HepG2 (cell line): ENCODE measurements around the gene NXPH4. TPM values are rescaled to one million over a fixed set of nuclear protein-coding genes. Genes with fewer than 3 reads are reported as not detected.

Experiments
- ETV6 ChIP-seq: sonication (generic); formaldehyde crosslinking; conservative IDR thresholded peaks from 2 replicates; pipeline ENCODE4 v1.4.0; 2020; ENCODE audit warnings: missing genetic modification reagents
- KLF9 ChIP-seq: IDR thresholded peaks from 2 replicates; pipeline ENCODE4 v1.6.1; 2016; ENCODE audit warnings: low read depth
- KMT2A ChIP-seq: sonication (generic); formaldehyde crosslinking; IDR thresholded peaks from 2 replicates; pipeline ENCODE4 v1.4.0; 2020; ENCODE audit warnings: missing genetic modification reagents
- PAX8 ChIP-seq: sonication (generic); formaldehyde crosslinking; IDR thresholded peaks from 2 replicates; pipeline ENCODE4 v1.8.0; 2022; ENCODE audit warnings: mild to moderate bottlenecking, missing genetic modification reagents, borderline replicate concordance
- SRSF9 ChIP-seq: fragments of 200-400 bp; formaldehyde crosslinking; IDR thresholded peaks from 2 replicates; pipeline ENCODE4 v1.6.1; 2018; ENCODE audit warnings: borderline replicate concordance, mild to moderate bottlenecking, low read depth, low read length; ENCODE audit not compliant: insufficient read depth, poor library complexity, severe bottlenecking
- SUZ12 ChIP-seq: fragments of 150-350 bp; IDR thresholded peaks from 2 replicates; pipeline ENCODE4 v1.6.1; 2014; ENCODE audit warnings: low read depth, low read length
- YEATS2 ChIP-seq: sonication (generic); formaldehyde crosslinking; IDR thresholded peaks from 2 replicates; pipeline ENCODE4 v1.4.0; 2020; ENCODE audit warnings: missing genetic modification reagents, borderline replicate concordance
- YEATS4 ChIP-seq: sonication (generic); formaldehyde crosslinking; IDR thresholded peaks from 2 replicates; pipeline ENCODE4 v1.4.0; 2020; ENCODE audit warnings: missing genetic modification reagents, borderline replicate concordance
- ZNF572 ChIP-seq: sonication (generic); formaldehyde crosslinking; IDR thresholded peaks from 2 replicates; pipeline ENCODE4 v1.5.1; 2020; ENCODE audit warnings: mild to moderate bottlenecking, missing genetic modification reagents
- ZNF770 ChIP-seq: sonication (generic); formaldehyde crosslinking; IDR thresholded peaks from 2 replicates; pipeline ENCODE4 v1.5.0; 2020; ENCODE audit warnings: mild to moderate bottlenecking, missing genetic modification reagents
- ZNF780A ChIP-seq: sonication (generic); formaldehyde crosslinking; IDR thresholded peaks from 2 replicates; pipeline ENCODE4 v1.8.0; 2022; ENCODE audit warnings: mild to moderate bottlenecking, missing genetic modification reagents, moderate library complexity
- ZNF781 ChIP-seq: sonication (generic); formaldehyde crosslinking; IDR thresholded peaks from 2 replicates; pipeline ENCODE4 v1.5.1; 2020; ENCODE audit warnings: borderline replicate concordance, mild to moderate bottlenecking, missing genetic modification reagents; ENCODE audit errors: not compliant biosample characterization
- polyA plus RNA-seq, 8 experiments: library from polyadenylated mRNA; depleted of rRNA in 3 of 8; stranded (reverse) in 7 of 8; unstranded in 1 of 8; fragments of >200 nt; fragmentation: Illumina TruSeq in 4 of 8; extraction: Trizol in 4 of 8; gene quantifications; 2 replicates each; pipeline versions ENCODE4 v1.2.1 to v1.2.3, GENCODE V29; 2011 to 2016; ENCODE audit warnings: low read depth in 4 of 8, missing spikeins in 1 of 8, mixed read lengths in 1 of 8; ENCODE audit not compliant: insufficient read depth in 1 of 8
- total RNA-seq, 5 experiments: library from RNA; depleted of rRNA; stranded (reverse); fragments of >200 nt; fragmentation: Illumina TruSeq; extraction: Trizol; gene quantifications; 2 replicates each; pipeline ENCODE4 v1.2.3, GENCODE V29; 2016; ENCODE audit warnings: low read depth in 1 of 5
- TF ChIP-seq, protein P1 (sequence below): sonication (generic); formaldehyde crosslinking; IDR thresholded peaks from 2 replicates; pipeline ENCODE4 v1.8.0; 2022; ENCODE audit warnings: mild to moderate bottlenecking, missing genetic modification reagents, borderline replicate concordance
- TF ChIP-seq, protein P2 (sequence below): sonication (generic); formaldehyde crosslinking; IDR thresholded peaks from 2 replicates; pipeline ENCODE4 v1.4.0; 2020; ENCODE audit warnings: missing genetic modification reagents, borderline replicate concordance
- TF ChIP-seq, protein P3 (sequence below): IDR thresholded peaks from 2 replicates; pipeline ENCODE4 v1.6.1; 2016; ENCODE audit warnings: missing biosample characterization, missing genetic modification reagents, low read depth

NXPH4 gene
- total and polyA plus RNA-seq, 2 of the 13 experiments (the other 11 are each of a cell fraction or from before 2014, with no cell fraction given): 0.13 TPM; not detected in 1

GRCh38 chr12:57229634-57230380 is 13.2 kb downstream of the NXPH4 start, which contains the start of gene SHMT2 (continued):
- TF ChIP-seq, protein P1, sequence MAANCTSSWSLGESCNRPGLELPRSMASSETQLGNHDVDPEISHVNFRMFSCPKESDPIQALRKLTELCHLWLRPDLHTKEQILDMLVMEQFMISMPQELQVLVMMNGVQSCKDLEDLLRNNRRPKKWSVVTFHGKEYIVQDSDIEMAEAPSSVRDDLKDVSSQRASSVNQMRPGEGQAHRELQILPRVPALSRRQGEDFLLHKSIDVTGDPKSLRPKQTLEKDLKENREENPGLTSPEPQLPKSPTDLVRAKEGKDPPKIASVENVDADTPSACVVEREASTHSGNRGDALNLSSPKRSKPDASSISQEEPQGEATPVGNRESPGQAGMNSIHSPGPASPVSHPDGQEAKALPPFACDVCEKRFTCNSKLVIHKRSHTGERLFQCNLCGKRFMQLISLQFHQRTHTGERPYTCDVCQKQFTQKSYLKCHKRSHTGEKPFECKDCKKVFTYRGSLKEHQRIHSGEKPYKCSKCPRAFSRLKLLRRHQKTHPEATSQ (CRISPR knock-in tag): no peak
- TF ChIP-seq, protein P2, sequence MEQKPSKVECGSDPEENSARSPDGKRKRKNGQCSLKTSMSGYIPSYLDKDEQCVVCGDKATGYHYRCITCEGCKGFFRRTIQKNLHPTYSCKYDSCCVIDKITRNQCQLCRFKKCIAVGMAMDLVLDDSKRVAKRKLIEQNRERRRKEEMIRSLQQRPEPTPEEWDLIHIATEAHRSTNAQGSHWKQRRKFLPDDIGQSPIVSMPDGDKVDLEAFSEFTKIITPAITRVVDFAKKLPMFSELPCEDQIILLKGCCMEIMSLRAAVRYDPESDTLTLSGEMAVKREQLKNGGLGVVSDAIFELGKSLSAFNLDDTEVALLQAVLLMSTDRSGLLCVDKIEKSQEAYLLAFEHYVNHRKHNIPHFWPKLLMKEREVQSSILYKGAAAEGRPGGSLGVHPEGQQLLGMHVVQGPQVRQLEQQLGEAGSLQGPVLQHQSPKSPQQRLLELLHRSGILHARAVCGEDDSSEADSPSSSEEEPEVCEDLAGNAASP (CRISPR knock-in tag): no peak
- 0 out of 2 replicates have a peak, but pooled peaks have one; percentile 54 for TF ChIP-seq ZNF780A
- no peak for TF ChIP-seq SUZ12
- TF ChIP-seq PAX8 (CRISPR knock-in tag): 0 out of 2 replicates have a peak, but pooled peaks have one; percentile 19
- TF ChIP-seq, protein P3, sequence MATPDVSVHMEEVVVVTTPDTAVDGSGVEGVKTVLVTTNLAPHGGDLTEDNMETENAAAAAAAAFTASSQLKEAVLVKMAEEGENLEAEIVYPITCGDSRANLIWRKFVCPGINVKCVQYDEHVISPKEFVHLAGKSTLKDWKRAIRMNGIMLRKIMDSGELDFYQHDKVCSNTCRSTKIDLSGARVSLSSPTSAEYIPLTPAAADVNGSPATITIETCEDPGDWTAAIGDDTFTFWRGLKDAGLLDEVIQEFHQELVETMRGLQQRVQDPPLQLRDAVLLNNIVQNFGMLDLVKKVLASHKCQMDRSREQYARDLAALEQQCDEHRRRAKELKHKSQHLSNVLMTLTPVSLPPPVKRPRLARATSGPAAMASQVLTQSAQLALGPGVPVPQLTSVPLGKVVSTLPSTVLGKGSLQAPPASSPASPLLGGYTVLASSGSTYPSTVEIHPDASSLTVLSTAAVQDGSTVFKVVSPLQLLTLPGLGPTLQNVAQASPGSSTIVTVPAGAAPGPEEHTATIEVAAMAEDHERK: no peak
- TF ChIP-seq SRSF9: no peak
- 0 out of 2 replicates have a peak, but pooled peaks have one; percentile 26 for TF ChIP-seq ZNF770 (CRISPR knock-in tag)
- peak; percentile 85 for TF ChIP-seq ZNF781 (CRISPR knock-in tag)
- TF ChIP-seq KMT2A (CRISPR knock-in tag): no peak; the same call in 1 of the 2 replicates
- TF ChIP-seq ZNF572 (CRISPR knock-in tag): no peak
- TF ChIP-seq YEATS4 (CRISPR knock-in tag): peak; percentile 86
- peak; percentile 61; the same call in 1 of the 2 replicates for TF ChIP-seq YEATS2
- TF ChIP-seq ETV6 (CRISPR knock-in tag): no peak
- no peak for TF ChIP-seq KLF9
